ENCODE measurements around the gene PPHLN1. TPM values are rescaled to one million over a fixed set of nuclear protein-coding genes. Genes with fewer than 3 reads are reported as not detected.

Gene PPHLN1
- total and polyA plus RNA-seq, 2 donors (not counting 1 experiment from before 2014, with no cell fraction given), result 48.8 to 104 TPM

GRCh38 chr12:42463671-42464070 is 137.7 kb downstream of the PPHLN1 start:
- intact Hi-C loops (cut with micrococcal nuclease), result loop anchor here (10.0 kb wide), 1 partner anchor 69 kb away; no protein-coding TSS in a partner anchor
- H3K4me3 Mint-ChIP-seq, result no peak overlapping the region
- no CpG with 5 or more reads among the region's 4 CpGs for WGBS (ENCODE audit: insufficient coverage)

More at GRCh38 chr12:42463671-42464070, 137.7 kb downstream of the PPHLN1 start:
- peaks cover 62% of the 10 kb centered on the region for H3K79me2 ChIP-seq (ENCODE audit: control insufficient read depth, insufficient read depth, low read length)
- H3K4me1 Mint-ChIP-seq, result peaks cover 32% of the 10 kb centered on the region
- ChIA-PET POLR2A (interaction anchor here (0.5 to 0.6 kb wide), 2 partner anchors 15 to 222 kb away, joined by 3 to 4 read pairs; no protein-coding TSS in a partner anchor), CTCF (interaction anchor here (1.8 kb wide), 1 partner anchor 19 kb away, joined by 5 read pairs; no protein-coding TSS in a partner anchor)
- H3K27me3 ChIP-seq (replicated peaks in 1 of 4; ENCODE audit: control extremely low read depth in 1 of 4, control insufficient read depth in 3 of 4, insufficient read depth in 4 of 4, low read length in 3 of 4), result no peaks in the 10 kb centered on the region
- H3K36me3 ChIP-seq (replicated peaks in 1 of 2; ENCODE audit: control extremely low read depth in 1 of 2, control insufficient read depth in 1 of 2, extremely low read depth in 1 of 2, insufficient read depth in 2 of 2, low read length in 1 of 2), result peaks cover 13 to 70% of the 10 kb centered on the region in 2 experiments
- no peak overlapping the region for H2AFZ ChIP-seq (ENCODE audit: insufficient read depth, low read depth, low read length, poor library complexity, severe bottlenecking)
- no peak for ATAC-seq (ENCODE audit: low read depth)
- H3K27ac Mint-ChIP-seq, result peak overlapping the region; percentile 50
- no peak for DNase-seq
- H3K4me2 ChIP-seq (replicated peaks; ENCODE audit: low read depth, low read length, poor library complexity, severe bottlenecking), result no peak overlapping the region
- no peaks in the 10 kb centered on the region for H4K20me1 ChIP-seq (ENCODE audit: control insufficient read depth, insufficient read depth, low read length, poor library complexity, severe bottlenecking)
- TF ChIP-seq CTCF (IDR thresholded peaks at IDR 0.05), result no peak
- TF ChIP-seq EZH2 (IDR thresholded peaks at IDR 0.05; ENCODE audit: borderline replicate concordance, insufficient read depth, low read depth, low read length, poor library complexity, severe bottlenecking), result no peak
- H3K4me1 ChIP-seq (ENCODE audit: control insufficient read depth in 2 of 2, insufficient read depth in 2 of 2, low read length in 2 of 2), result peaks cover 19 to 29% of the 10 kb centered on the region in 2 donors
- no peaks in the 10 kb centered on the region for H3K27me3 Mint-ChIP-seq
- H3K9me3 Mint-ChIP-seq (ENCODE audit: insufficient read depth), result no peaks in the 10 kb centered on the region
- H3K9me3 ChIP-seq (ENCODE audit: control extremely low read depth in 1 of 3, control insufficient read depth in 2 of 3, insufficient read depth in 1 of 3, low read length in 2 of 3), result no peaks in the 10 kb centered on the region
- H3K4me3 ChIP-seq (ENCODE audit: control extremely low read depth in 1 of 5, extremely low read depth in 1 of 5, insufficient read depth in 1 of 5, low read depth in 2 of 5, low read length in 4 of 5), result no peak overlapping the region
- H3K27ac ChIP-seq (ENCODE audit: low read length in 2 of 2), result no peak overlapping the region
- H3K9ac ChIP-seq (ENCODE audit: low read length), result no peak overlapping the region

Measured in B cell (primary cell).